Hepatocyte (in vitro differentiated cells): ENCODE results near the gene CNTNAP2. TPM values are rescaled to one million over a fixed set of nuclear protein-coding genes. Genes with fewer than 3 reads are reported as not detected.

ENCODE experiments used
- DNase-seq: peaks from one replicate; pipeline ENCODE4 v3.0.0-alpha.2; 2016; ENCODE audit warnings: low spot score
- H2AFZ ChIP-seq: fragments of 200-600 bp; sonication (generic); 2 replicates; pipeline ENCODE4 v1.6.0; 2016; ENCODE audit warnings: antibody characterized with exemption, mild to moderate bottlenecking
- H3K27ac ChIP-seq: fragments of 200-600 bp; sonication (generic); 2 replicates; pipeline ENCODE4 v1.5.1; 2016; ENCODE audit warnings: mild to moderate bottlenecking
- H3K27me3 ChIP-seq: fragments of 200-600 bp; sonication (generic); 2 replicates; pipeline ENCODE4 v1.6.1; 2016
- H3K36me3 ChIP-seq: fragments of 200-600 bp; sonication (generic); replicated peaks from 2 replicates; pipeline ENCODE4 v1.5.1; 2016; ENCODE audit warnings: low read depth; ENCODE audit not compliant: insufficient read depth
- H3K4me1 ChIP-seq: fragments of 200-600 bp; sonication (generic); 2 replicates; pipeline ENCODE4 v1.5.1; 2016; ENCODE audit warnings: mild to moderate bottlenecking, moderate library complexity; ENCODE audit not compliant: insufficient read depth
- H3K4me2 ChIP-seq: fragments of 200-600 bp; sonication (generic); 2 replicates; pipeline ENCODE4 v1.6.0; 2016
- H3K4me3 ChIP-seq: fragments of 200-600 bp; sonication (generic); 2 replicates; pipeline ENCODE4 v1.5.1; 2016; ENCODE audit warnings: mild to moderate bottlenecking
- H3K79me2 ChIP-seq: fragments of 200-600 bp; sonication (generic); 2 replicates; pipeline ENCODE4 v1.6.0; 2017; ENCODE audit warnings: mild to moderate bottlenecking
- H3K9me2 ChIP-seq: fragments of 200-600 bp; sonication (generic); replicated peaks from 2 replicates; pipeline ENCODE4 v1.6.0; 2017; ENCODE audit warnings: mild to moderate bottlenecking; ENCODE audit not compliant: insufficient read depth
- H3K9me3 ChIP-seq: fragments of 200-600 bp; sonication (generic); 2 replicates; pipeline ENCODE4 v1.5.1; 2016; ENCODE audit warnings: low read depth, mild to moderate bottlenecking
- H4K20me1 ChIP-seq: fragments of 200-600 bp; sonication (generic); 2 replicates; pipeline ENCODE4 v1.6.0; 2016; ENCODE audit warnings: mild to moderate bottlenecking; ENCODE audit not compliant: insufficient read depth, poor library complexity, severe bottlenecking
- EZH2 ChIP-seq: fragments of 200-600 bp; sonication (generic); IDR thresholded peaks from 2 replicates; pipeline ENCODE4 v1.6.1; 2016; ENCODE audit warnings: antibody characterized with exemption, mild to moderate bottlenecking, borderline replicate concordance
- EZH2phosphoT487 ChIP-seq: fragments of 200-600 bp; sonication (generic); IDR thresholded peaks from one replicate; pipeline ENCODE4 v1.6.1; 2018; ENCODE audit warnings: antibody characterized with exemption, mild to moderate bottlenecking, low read depth, moderate library complexity; ENCODE audit not compliant: unreplicated experiment, severe bottlenecking
- WGBS: methylation state at CpG from one replicate; pipeline ENCODE4 v1.1.6; 2016; ENCODE audit warnings: low lambda C conversion rate; ENCODE audit errors: missing lambda C conversion rate; 5-methylcytosine and 5-hydroxymethylcytosine counted together
- polyA plus RNA-seq: library from polyadenylated mRNA; unstranded; fragments of >200 nt; fragmentation: Nextera tagmentation; extraction: Ambion mirVana; gene quantifications from 2 replicates; pipeline ENCODE4 v1.2.1, GENCODE V29; 2016
- total RNA-seq: library from RNA; depleted of rRNA; stranded (reverse); fragments of >200 nt; gene quantifications from 2 replicates; pipeline ENCODE4 v1.2.3, GENCODE V29; 2014
- TF ChIP-seq, protein P1 (sequence below): fragments of 200-600 bp; sonication (generic); IDR thresholded peaks from 2 replicates; pipeline ENCODE4 v1.5.1; 2016; ENCODE audit warnings: antibody characterized with exemption, mild to moderate bottlenecking; ENCODE audit not compliant: poor library complexity

CNTNAP2 gene
- total and polyA plus RNA-seq, 2 experiments from 2014 or later = 7.5 to 14.7 TPM

DNA sequence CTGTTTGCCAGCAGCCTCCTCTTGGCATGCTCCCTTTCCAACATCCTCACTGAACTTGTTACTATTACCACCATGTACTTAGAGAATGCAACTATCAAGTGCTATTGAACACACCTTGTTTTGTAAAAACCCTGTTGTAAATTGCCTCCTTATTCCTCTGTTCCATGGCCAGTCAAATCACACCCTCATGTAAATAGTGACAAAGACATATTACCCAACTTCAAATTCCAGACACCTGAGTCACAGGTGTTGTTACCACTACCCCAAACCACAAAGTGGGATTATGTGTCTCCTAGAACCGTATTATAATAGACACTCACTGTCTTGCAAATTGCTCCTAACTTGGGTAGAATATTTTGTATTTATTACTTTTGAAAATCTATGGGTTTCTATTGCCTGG is 2210.8 kb downstream of the CNTNAP2 start:
- H4K20me1 ChIP-seq = no peaks in the 10 kb centered on the region
- DNase-seq = peak; percentile 49
- no peak overlapping the region for H3K4me3 ChIP-seq
- H3K4me2 ChIP-seq = no peak overlapping the region
- H3K9me2 ChIP-seq = no peaks in the 10 kb centered on the region
- WGBS = 30% methylated on average over 1 of the region's 1 CpG
- H3K79me2 ChIP-seq = no peaks in the 10 kb centered on the region
- no peaks in the 10 kb centered on the region for H3K36me3 ChIP-seq
- no peak overlapping the region for H2AFZ ChIP-seq
- no peaks in the 10 kb centered on the region for H3K9me3 ChIP-seq
- no peaks in the 10 kb centered on the region for H3K27me3 ChIP-seq
- TF ChIP-seq EZH2phosphoT487 (no peak), EZH2 (no peak)
- TF ChIP-seq, protein P1, sequence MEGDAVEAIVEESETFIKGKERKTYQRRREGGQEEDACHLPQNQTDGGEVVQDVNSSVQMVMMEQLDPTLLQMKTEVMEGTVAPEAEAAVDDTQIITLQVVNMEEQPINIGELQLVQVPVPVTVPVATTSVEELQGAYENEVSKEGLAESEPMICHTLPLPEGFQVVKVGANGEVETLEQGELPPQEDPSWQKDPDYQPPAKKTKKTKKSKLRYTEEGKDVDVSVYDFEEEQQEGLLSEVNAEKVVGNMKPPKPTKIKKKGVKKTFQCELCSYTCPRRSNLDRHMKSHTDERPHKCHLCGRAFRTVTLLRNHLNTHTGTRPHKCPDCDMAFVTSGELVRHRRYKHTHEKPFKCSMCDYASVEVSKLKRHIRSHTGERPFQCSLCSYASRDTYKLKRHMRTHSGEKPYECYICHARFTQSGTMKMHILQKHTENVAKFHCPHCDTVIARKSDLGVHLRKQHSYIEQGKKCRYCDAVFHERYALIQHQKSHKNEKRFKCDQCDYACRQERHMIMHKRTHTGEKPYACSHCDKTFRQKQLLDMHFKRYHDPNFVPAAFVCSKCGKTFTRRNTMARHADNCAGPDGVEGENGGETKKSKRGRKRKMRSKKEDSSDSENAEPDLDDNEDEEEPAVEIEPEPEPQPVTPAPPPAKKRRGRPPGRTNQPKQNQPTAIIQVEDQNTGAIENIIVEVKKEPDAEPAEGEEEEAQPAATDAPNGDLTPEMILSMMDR = no peak
- peaks cover 9% of the 10 kb centered on the region for H3K4me1 ChIP-seq
- H3K27ac ChIP-seq = peak overlapping the region; percentile 85

DNA sequence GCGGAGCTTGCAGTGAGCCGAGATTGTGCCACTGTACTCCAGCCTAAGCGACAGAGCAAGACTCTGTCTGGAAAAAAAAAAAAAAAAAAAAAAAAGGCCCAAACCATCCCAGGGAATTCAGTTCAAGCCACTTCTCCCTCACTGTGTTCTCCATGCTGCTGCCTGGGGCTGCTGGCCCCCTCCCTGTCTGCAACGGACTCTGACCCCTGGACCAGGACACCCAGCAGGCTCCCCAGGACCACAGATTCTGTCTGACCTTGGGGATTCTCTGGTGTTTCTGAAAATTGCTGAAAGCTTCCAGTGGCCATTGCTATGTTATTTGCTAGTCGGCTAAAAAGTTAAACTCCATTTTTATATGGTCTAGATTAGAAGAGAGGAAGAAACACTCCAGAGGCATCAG is 2212.3 kb downstream of the CNTNAP2 start:
- H3K27ac ChIP-seq = no peak overlapping the region
- DNase-seq = no peak
- H3K4me1 ChIP-seq = peaks cover 9% of the 10 kb centered on the region
- no peaks in the 10 kb centered on the region for H3K79me2 ChIP-seq
- 77% methylated on average over 5 of the region's 5 CpGs for WGBS
- H3K9me2 ChIP-seq = no peaks in the 10 kb centered on the region
- H2AFZ ChIP-seq = no peak overlapping the region
- H3K4me3 ChIP-seq = no peak overlapping the region
- H3K4me2 ChIP-seq = no peak overlapping the region
- H3K36me3 ChIP-seq = no peaks in the 10 kb centered on the region
- no peaks in the 10 kb centered on the region for H3K27me3 ChIP-seq
- TF ChIP-seq, protein P1 = no peak
- TF ChIP-seq EZH2phosphoT487 (no peak), EZH2 (no peak)
- H3K9me3 ChIP-seq = no peaks in the 10 kb centered on the region
- no peaks in the 10 kb centered on the region for H4K20me1 ChIP-seq

DNA sequence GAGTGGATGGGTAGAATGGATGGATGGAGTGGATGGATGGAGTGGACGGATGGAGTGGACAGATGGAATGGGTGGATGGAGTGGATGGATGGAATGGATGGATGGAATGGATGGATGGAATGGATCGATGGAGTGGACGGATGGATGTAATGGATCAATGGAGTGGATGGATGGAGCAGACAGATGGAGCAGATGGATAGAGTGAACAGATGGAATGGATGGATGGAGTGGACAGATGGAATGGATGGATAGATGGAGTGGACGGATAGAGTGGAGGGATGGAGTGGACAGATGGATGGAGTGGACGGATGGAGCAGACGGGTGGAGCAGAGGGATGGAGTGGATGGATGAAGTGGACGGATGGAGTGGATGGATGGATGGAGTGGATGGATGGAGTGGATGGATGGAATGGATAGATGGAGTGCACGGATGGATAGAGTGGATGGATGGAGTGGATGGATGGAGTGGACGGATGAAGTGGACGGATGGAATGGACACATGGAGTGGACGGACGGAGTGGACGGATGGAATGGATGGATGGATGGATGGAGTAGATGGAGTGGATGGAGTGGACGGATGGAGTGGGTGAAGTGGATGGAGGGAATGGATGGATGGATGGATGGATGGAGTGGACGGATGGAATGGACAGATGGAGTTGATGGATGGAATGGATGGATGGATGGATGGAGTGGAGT is 2213.7 kb downstream of the CNTNAP2 start:
- Histone ChIP-seq H4K20me1 (no peaks in the 10 kb centered on the region), H3K9me2 (no peaks in the 10 kb centered on the region), H3K27ac (no peak overlapping the region), H2AFZ (no peak overlapping the region), H3K4me2 (no peak overlapping the region), H3K27me3 (no peaks in the 10 kb centered on the region), H3K36me3 (no peaks in the 10 kb centered on the region), H3K79me2 (no peaks in the 10 kb centered on the region), H3K9me3 (no peaks in the 10 kb centered on the region), H3K4me3 (no peak overlapping the region), H3K4me1 (peaks cover 9% of the 10 kb centered on the region)
- DNase-seq = no peak
- WGBS = 87% methylated on average over 9 of the region's 15 CpGs
- TF ChIP-seq EZH2 (no peak), EZH2phosphoT487 (no peak)
- TF ChIP-seq, protein P1 = no peak
